Upper lobe of left lung (tissue), 6 donors: Measurements from ENCODE around the gene CASQ2. TPM values are rescaled to one million over a fixed set of nuclear protein-coding genes. Genes with fewer than 3 reads are reported as not detected.

ENCODE experiments used
- ATAC-seq, 2 donors: fragments of 200-7000 bp; cut with Tn5 transposase; one replicate each; pipeline ENCODE4 v1.9.1; 2022; ENCODE audit warnings: mild to moderate bottlenecking in 2 of 2, moderate library complexity in 2 of 2; ENCODE audit not compliant: low FRiP score in 2 of 2
- DNase-seq, 2 donors: peaks; one replicate each; pipeline ENCODE4 v3.0.0-alpha.2; 2019 to 2020
- H3K27ac ChIP-seq, 4 donors: fragments of 200-600 bp; sonication (generic); one replicate each; pipeline ENCODE4 v1.5.1; 2016 to 2019
- H3K27me3 ChIP-seq, 4 donors: fragments of 200-600 bp; sonication (generic); one replicate each; pipeline ENCODE4 v1.5.1; 2017 to 2019
- H3K36me3 ChIP-seq, 4 donors: fragments of 200-600 bp; sonication (generic); one replicate each; pipeline ENCODE4 v1.5.1; 2016 to 2019
- H3K4me1 ChIP-seq, 4 donors: fragments of 200-600 bp; sonication (generic); one replicate each; pipeline ENCODE4 v1.5.1; 2018 to 2019
- H3K4me3 ChIP-seq, 4 donors: fragments of 200-600 bp; sonication (generic); one replicate each; pipeline ENCODE4 v1.5.1; 2017 to 2019; ENCODE audit warnings: mild to moderate bottlenecking in 2 of 4, moderate library complexity in 1 of 4
- H3K9me3 ChIP-seq, 4 donors: fragments of 200-600 bp; sonication (generic); one replicate each; pipeline ENCODE4 v1.5.1; 2018 to 2019
- EP300 ChIP-seq, 4 donors: sonication (generic); formaldehyde crosslinking; IDR thresholded peaks; one replicate each; pipeline ENCODE4 v1.5.1; 2017; ENCODE audit warnings: antibody characterized with exemption in 4 of 4, control low read depth in 2 of 4
- POLR2A ChIP-seq, 4 donors: fragments of 450-650 bp; IDR thresholded peaks; one replicate each; pipeline ENCODE4 v1.5.1; 2016 to 2017; ENCODE audit warnings: antibody characterized with exemption in 4 of 4, mild to moderate bottlenecking in 2 of 4
- POLR2AphosphoS5 ChIP-seq, 2 donors: sonication (generic); formaldehyde crosslinking; IDR thresholded peaks; one replicate each; pipeline ENCODE4 v1.5.1; 2017; ENCODE audit warnings: antibody characterized with exemption in 2 of 2
- WGBS, 2 donors: methylation state at CpG; one replicate each; pipeline ENCODE4 v1.1.5; 2017 to 2018; 5-methylcytosine and 5-hydroxymethylcytosine counted together
- total RNA-seq, 6 donors: library from RNA; depleted of rRNA in 4 of 6; stranded (reverse); fragments of >200 nt in 4 of 6; gene quantifications; one replicate each; pipeline versions ENCODE4 v1.1.0 to v1.2.1, GENCODE V29; 2016 to 2021
- TF ChIP-seq, protein P1 (sequence below), 6 experiments: fragments of 450-650 bp in 4 of 6; fragments of 200-600 bp in 2 of 6; sonication (generic) in 2 of 6; IDR thresholded peaks; one replicate each; pipeline ENCODE4 v1.5.1; 2016 to 2019; ENCODE audit warnings: antibody characterized with exemption in 6 of 6
- donor health status: DM: no; HTN: no; CAD: no; lungs with moderate emphysema.
- donor health status: DM: no; HTN: yes; CAD: no; lungs with severe emphysema.

The CASQ2 gene
- total RNA-seq, 6 donors from 2014 or later, result under 0.01 to 1.9 (median 0.99) TPM

DNA sequence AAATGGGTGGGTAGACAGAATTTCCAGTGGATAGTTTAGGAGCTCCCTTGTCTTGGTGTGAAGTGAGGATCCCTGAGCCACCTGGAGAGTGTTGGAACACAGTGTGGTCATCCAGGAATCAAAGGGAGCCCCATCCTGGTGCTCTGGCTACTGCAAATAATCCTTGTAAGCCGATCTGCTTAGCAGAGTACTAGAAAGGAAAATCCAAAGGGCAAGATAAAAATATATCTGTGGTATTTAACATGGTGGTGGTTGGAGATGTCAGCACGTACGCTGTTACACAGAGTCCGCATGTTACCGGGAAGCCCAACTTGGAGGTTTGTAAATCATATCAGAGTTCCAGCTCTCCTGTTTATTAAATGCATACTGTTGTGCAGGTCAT lies 87.8 kb downstream of the CASQ2 start:
- TF ChIP-seq POLR2AphosphoS5 (IDR thresholded peaks at IDR 0.05) (no peak), POLR2A (IDR thresholded peaks at IDR 0.05) (no peak), EP300 (IDR thresholded peaks at IDR 0.05) (no peak)
- TF ChIP-seq, protein P1, sequence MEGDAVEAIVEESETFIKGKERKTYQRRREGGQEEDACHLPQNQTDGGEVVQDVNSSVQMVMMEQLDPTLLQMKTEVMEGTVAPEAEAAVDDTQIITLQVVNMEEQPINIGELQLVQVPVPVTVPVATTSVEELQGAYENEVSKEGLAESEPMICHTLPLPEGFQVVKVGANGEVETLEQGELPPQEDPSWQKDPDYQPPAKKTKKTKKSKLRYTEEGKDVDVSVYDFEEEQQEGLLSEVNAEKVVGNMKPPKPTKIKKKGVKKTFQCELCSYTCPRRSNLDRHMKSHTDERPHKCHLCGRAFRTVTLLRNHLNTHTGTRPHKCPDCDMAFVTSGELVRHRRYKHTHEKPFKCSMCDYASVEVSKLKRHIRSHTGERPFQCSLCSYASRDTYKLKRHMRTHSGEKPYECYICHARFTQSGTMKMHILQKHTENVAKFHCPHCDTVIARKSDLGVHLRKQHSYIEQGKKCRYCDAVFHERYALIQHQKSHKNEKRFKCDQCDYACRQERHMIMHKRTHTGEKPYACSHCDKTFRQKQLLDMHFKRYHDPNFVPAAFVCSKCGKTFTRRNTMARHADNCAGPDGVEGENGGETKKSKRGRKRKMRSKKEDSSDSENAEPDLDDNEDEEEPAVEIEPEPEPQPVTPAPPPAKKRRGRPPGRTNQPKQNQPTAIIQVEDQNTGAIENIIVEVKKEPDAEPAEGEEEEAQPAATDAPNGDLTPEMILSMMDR (IDR thresholded peaks at IDR 0.05), result no peak
- WGBS, 2 donors, result 90 to 94% methylated on average over 5 of the region's 5 CpGs

DNA sequence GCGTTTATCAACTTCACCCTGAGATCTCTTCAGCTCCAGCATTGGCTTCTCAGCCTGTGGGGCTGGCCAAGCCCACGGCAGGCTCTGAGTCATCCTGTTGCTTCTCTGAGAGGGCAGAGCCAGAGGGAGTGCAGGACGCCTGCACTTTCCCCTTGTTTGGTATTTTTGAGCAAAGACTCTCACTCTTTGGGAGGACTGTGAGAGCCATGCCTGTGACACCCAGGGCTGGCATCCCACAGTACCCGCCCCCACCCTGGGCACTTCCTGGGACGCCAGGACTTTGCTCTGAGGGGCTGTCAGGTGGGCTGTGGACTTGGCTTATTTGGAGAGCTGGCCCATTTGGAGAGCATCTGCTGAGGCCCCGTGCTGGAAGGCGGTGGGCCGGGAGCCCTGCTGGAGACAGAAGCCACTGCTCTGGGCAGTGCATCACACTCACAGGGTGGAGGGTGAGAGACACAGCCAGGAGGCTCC lies 89.3 kb downstream of the CASQ2 start:
- ATAC-seq, result peak; percentile 74 to 91
- DNase-seq, result peak; percentile 27 to 66
- Histone ChIP-seq H3K4me3 (no peak overlapping the region), H3K27ac (no peak overlapping the region), H3K4me1 (peaks cover 0 to 6% (median 0%) of the 10 kb centered on the region in 4 donors), H3K36me3 (no peaks in the 10 kb centered on the region), H3K9me3 (no peaks in the 10 kb centered on the region), H3K27me3 (no peaks in the 10 kb centered on the region)
- TF ChIP-seq EP300 (IDR thresholded peaks at IDR 0.05) (no peak), POLR2AphosphoS5 (IDR thresholded peaks at IDR 0.05) (no peak), POLR2A (IDR thresholded peaks at IDR 0.05) (no peak)
- TF ChIP-seq, protein P1 (IDR thresholded peaks at IDR 0.05), result no peak
- 47 to 78% methylated on average over 4 to 8 of the region's 8 CpGs for WGBS, 2 donors

More for the DNA sequence above, 87.8 kb downstream of the CASQ2 start:
- Histone ChIP-seq H3K9me3 (no peaks in the 10 kb centered on the region), H3K36me3 (peaks cover 5 to 14% (median 12%) of the 10 kb centered on the region in 4 donors), H3K27me3 (no peaks in the 10 kb centered on the region), H3K4me1 (peaks cover 0 to 6% (median 0%) of the 10 kb centered on the region in 4 donors), H3K27ac (no peak overlapping the region), H3K4me3 (no peak overlapping the region)
- ATAC-seq (no peak), DNase-seq (no peak)

DNA sequence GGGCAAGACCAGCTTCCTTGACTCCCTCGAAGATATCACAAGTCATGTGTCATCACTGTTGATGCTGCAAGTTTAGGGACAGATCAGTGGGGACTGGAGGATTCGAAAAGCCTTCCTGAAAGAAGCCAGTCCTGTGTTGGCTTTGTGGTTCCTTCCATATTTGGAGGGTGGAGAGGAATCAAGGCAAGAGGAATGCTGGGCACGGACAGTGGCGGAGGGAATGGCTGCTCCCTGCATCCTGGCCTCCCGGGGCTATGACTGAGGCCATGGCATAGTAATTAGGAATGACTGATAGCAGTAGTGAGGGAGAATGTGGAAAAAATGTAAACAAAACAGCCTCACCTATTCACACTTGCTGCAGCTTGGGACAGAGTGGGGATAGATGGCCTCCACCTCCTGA lies 90.4 kb downstream of the CASQ2 start:
- H3K27me3 ChIP-seq, result no peaks in the 10 kb centered on the region
- no peak overlapping the region for H3K4me3 ChIP-seq
- H3K4me1 ChIP-seq, result peaks cover 0 to 6% (median 0%) of the 10 kb centered on the region in 4 donors
- ATAC-seq (no peak), DNase-seq (no peak)
- H3K36me3 ChIP-seq, result no peaks in the 10 kb centered on the region
- TF ChIP-seq EP300 (IDR thresholded peaks at IDR 0.05), result no peak
- TF ChIP-seq, protein P1 (IDR thresholded peaks at IDR 0.05), result no peak
- TF ChIP-seq POLR2A (IDR thresholded peaks at IDR 0.05), result no peak
- no peak for TF ChIP-seq POLR2AphosphoS5 (IDR thresholded peaks at IDR 0.05)
- no peak overlapping the region for H3K27ac ChIP-seq
- no peaks in the 10 kb centered on the region for H3K9me3 ChIP-seq
- 76 to 77% methylated on average over 5 of the region's 5 CpGs for WGBS, 2 donors

DNA sequence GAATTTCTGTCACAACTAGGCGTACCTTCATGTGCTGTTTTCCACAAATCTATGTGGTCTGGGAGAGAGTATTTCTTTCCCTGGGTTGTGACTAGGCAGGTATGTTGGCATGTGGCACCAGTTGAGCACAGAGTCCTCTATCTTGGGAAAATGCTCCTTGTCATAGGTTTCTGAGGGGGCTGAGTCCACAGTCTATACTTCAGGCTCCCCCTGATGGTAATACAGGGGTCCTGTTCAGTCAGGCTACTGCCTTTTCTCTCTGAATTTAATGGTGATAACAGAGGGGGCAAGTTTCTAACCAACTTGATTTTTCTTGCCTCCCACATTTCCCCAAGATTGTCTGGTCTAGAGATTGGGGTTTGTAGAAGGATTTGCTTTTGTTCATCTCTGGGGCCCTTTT lies 90.9 kb downstream of the CASQ2 start:
- no peak overlapping the region for H3K27ac ChIP-seq

More for the DNA sequence above, 90.9 kb downstream of the CASQ2 start:
- no peaks in the 10 kb centered on the region for H3K36me3 ChIP-seq
- peaks cover 0 to 6% (median 0%) of the 10 kb centered on the region in 4 donors for H3K4me1 ChIP-seq
- TF ChIP-seq EP300 (IDR thresholded peaks at IDR 0.05) (no peak), POLR2AphosphoS5 (IDR thresholded peaks at IDR 0.05) (no peak), POLR2A (IDR thresholded peaks at IDR 0.05) (no peak)
- TF ChIP-seq, protein P1 (IDR thresholded peaks at IDR 0.05), result no peak
- WGBS, 2 donors, result 94 to 100% methylated on average over 1 of the region's 1 CpG
- no peak overlapping the region for H3K4me3 ChIP-seq
- no peaks in the 10 kb centered on the region for H3K27me3 ChIP-seq
- DNase-seq (no peak), ATAC-seq (no peak)
- no peaks in the 10 kb centered on the region for H3K9me3 ChIP-seq
